ENCODE results near the gene VPS41.

- TF ChIP-seq POLR2A (IDR thresholded peaks at IDR 0.05) (no peak), CTCF (IDR thresholded peaks at IDR 0.05) (no peak)
Observed at GRCh38 chr7:38890597-38890996, 18.4 kb downstream of the VPS41 start.
